ENCODE data around the gene DDX21.
"Not testable (repeated sequence)": the region's sequence is repeated elsewhere in the genome, so short reads cannot be mapped to it uniquely, and the experiment has no call there.

DDX21 gene
- total RNA-seq: 215 to 2,004 (median 673) reads per million in 9 experiments

DNA sequence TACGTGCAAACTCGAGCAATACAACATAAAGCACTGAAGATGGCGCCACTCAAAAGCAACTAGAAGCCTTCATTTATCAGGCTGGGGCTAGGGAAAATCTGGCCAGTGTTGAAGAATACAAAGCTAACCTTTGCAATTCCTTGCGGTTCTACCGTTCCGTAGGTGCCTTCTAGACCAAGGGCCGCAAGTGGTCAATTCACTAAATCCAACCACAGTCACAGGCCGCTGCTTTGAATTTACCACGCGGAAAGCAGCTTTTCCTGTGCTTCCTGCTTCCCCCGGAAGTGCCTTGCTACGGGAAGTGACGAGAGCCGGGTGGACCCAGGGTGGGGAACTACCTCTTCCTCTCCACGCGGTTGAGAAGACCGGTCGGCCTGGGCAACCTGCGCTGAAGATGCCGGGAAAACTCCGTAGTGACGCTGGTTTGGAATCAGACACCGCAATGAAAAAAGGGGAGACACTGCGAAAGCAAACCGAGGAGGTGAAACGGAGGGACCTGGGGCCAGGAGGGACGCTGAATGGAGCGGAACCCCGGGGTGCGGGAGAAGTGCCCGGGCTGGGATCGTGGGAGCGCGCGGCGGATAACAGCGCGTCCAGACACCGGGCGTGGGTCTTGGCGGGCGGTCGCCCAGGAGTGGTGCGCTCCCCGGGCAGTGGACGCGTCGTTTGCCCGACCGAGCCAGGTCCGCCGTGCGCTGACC is at the start of gene DDX21:
TSS of gene DDX21 (plus strand) at position 339 of the 701 bp plus-strand sequence. CDS start at position 395, 56 bp downstream.
- peaks cover 23 to 32% of the 10 kb centered on the region in 2 donors for H3K4me1 Mint-ChIP-seq (ENCODE audit: low read depth in 2 of 2)
- ATAC-seq (replicated peaks) (peak; percentile 83), DNase-seq (peak; percentile 79 to 85 (median 80))
- H3K4me3 Mint-ChIP-seq: peak within 1 kb of the TSS; percentile 95 to 100
- peak within 1 kb of the TSS; percentile 98 to 100 for H3K27ac Mint-ChIP-seq
- no peaks in the 10 kb centered on the region for H3K9me3 Mint-ChIP-seq
- H3K27me3 Mint-ChIP-seq: no peaks in the 10 kb centered on the region
- peaks cover 48% of the 10 kb centered on the region for H3K36me3 Mint-ChIP-seq (ENCODE audit: insufficient read depth)

DNA sequence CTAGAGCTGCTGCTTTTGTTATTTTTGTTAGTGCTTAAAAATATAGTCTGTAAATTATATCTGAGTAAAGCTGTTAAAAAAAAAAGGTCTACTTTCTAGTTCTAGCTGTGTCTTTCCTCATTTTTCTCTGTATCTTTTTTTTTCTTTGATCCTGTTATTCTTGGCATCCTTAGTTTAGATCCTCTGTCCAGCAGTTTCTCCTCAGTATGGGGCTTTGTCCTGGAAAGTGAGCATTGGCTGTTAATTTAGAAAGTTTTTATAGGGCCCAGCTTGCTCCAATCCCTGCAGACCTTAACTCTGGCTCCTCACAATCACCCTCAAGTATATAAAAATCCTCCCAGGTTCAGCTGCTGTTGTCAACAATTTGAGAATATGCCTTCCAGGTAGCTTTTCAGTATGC is 31.4 kb upstream of the DDX21 start:
- Mint-ChIP-seq H3K4me3 (no peak overlapping the region), H3K9me3 (no peaks in the 10 kb centered on the region), H3K4me1 (ENCODE audit: low read depth in 2 of 2) (peaks cover 3 to 16% of the 10 kb centered on the region in 2 donors), H3K27me3 (no peaks in the 10 kb centered on the region), H3K27ac (peak overlapping the region in 1 of 2 donors; percentile 38), H3K36me3 (ENCODE audit: insufficient read depth) (peaks cover 53% of the 10 kb centered on the region)
- DNase-seq (no peak), ATAC-seq (replicated peaks) (no peak)

DNA sequence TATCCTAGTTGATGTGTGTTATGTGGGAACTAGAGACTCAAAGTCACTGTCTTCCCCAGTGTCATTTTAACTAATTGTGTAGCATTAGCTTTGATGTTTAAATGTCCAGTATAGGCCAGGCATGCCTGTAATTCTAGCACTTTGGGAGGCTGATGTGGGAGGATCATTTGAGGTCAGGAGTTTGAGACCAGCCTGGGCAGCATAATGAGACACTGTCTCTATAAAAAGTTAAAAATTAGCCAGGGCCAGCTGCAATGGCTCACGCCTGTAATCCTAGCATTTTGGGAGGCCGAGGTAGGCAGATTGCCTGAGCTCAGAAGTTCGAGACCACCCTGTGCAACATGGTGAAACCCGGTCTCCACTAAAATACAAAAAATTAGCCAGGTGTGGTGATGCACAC is 30.5 kb upstream of the DDX21 start:
- H3K4me3 Mint-ChIP-seq: no peak overlapping the region

DNA sequence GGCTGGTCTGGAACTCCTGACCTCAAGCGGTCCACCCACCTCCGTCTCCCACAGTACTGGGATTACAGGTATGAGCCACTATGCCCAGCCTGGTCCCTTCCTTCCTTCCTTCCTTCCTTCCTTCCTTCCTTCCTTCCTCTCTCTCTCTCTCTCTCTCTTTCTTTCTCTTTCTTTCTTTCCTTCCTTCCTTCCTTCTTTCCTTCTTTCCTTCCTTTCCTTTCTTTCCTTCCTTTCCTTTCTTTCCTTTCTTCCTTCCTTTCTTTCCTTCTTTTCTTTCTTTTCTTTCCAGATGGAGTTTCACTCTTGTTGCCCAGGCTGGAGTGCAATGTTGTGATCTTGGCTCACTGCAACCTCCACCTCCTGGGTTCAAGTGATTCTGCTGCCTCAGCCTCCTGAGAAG is 26.8 kb upstream of the DDX21 start:
- H3K27me3 Mint-ChIP-seq; H3K9me3 Mint-ChIP-seq; H3K4me3 Mint-ChIP-seq; ATAC-seq (replicated peaks); H3K27ac Mint-ChIP-seq; DNase-seq: not testable (repeated sequence)
- peaks cover 58% of the 10 kb centered on the region for H3K36me3 Mint-ChIP-seq (ENCODE audit: insufficient read depth)
- peaks cover 5 to 27% of the 10 kb centered on the region in 2 donors for H3K4me1 Mint-ChIP-seq (ENCODE audit: low read depth in 2 of 2)

More for the DNA sequence above, 30.5 kb upstream of the DDX21 start:
- Mint-ChIP-seq H3K9me3 (no peaks in the 10 kb centered on the region), H3K4me1 (ENCODE audit: low read depth in 2 of 2) (peaks cover 3 to 19% of the 10 kb centered on the region in 2 donors), H3K36me3 (ENCODE audit: insufficient read depth) (peaks cover 50% of the 10 kb centered on the region), H3K27me3 (no peaks in the 10 kb centered on the region), H3K27ac (peak overlapping the region in 1 of 2 donors; percentile 52)
- ATAC-seq (replicated peaks) (no peak), DNase-seq (no peak)

DNA sequence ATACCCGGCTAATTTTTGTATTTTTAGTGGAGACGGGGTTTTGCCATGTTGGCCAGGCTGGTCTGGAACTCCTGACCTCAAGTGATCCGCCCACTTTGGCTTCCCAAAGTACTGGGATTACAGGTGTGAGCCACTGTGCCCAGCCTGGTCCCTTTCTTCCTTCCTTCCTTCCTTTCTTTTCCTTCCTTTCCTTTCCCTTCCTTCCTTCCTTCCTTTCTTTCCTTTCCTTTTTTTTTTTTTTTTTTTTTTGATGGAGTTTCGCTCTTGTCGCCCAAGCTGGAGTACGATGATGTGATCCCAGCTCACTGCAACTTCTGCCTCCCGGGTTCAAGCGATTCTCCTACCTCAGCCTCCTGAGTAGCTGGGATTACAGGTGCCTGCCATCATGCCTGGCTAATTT is 26.1 kb upstream of the DDX21 start:
- peaks cover 5 to 20% of the 10 kb centered on the region in 2 donors for H3K4me1 Mint-ChIP-seq (ENCODE audit: low read depth in 2 of 2)
- not testable (repeated sequence) for H3K9me3 Mint-ChIP-seq; ATAC-seq (replicated peaks); DNase-seq; H3K27me3 Mint-ChIP-seq; H3K4me3 Mint-ChIP-seq
- peak overlapping the region in 1 of 2 donors; percentile 86 for H3K27ac Mint-ChIP-seq
- peaks cover 55% of the 10 kb centered on the region for H3K36me3 Mint-ChIP-seq (ENCODE audit: insufficient read depth)

DNA sequence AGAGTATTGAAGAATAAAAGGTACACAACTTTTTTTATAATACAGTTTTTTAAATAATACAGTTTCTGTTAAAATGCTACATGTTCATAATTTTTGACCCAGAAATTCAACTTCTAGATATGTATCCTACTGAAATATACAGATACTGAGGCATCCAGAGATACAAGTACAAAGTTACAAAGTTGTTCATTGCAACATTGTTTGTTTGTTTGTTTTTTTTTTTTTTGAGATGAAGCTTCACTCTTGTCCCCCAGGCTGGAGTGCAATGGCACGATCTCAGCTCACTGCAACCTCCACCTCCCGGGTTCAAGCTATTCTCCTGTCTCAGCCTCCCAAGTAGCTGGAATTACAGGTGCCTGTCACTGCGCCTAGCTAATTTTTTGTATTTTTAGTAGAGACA is 23.1 kb upstream of the DDX21 start:
- peaks cover 73% of the 10 kb centered on the region for H3K36me3 Mint-ChIP-seq (ENCODE audit: insufficient read depth)

DNA sequence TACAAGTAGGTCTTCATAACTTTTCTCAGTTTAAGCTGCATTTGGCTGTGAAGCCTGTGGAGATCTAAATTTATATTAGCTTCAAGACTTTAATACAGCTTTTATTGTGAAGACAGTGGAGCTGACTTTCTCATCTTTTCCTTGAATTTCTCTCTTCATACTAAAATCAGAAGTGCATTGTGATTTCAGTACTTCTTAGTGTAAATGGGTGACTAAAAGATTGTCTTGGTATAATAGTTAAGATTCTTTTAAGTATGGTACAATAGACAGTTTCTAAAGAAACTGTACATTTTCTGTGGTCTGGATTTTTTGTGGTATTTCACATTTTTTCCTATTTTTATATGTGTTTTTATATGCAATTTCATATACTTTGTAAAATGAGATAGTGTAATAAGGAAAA is 21.0 kb upstream of the DDX21 start:
- Mint-ChIP-seq H3K9me3 (no peaks in the 10 kb centered on the region), H3K27ac (no peak overlapping the region), H3K36me3 (ENCODE audit: insufficient read depth) (peaks cover 78% of the 10 kb centered on the region), H3K4me1 (ENCODE audit: low read depth in 2 of 2) (peaks cover 6 to 16% of the 10 kb centered on the region in 2 donors), H3K4me3 (no peak overlapping the region), H3K27me3 (no peaks in the 10 kb centered on the region)
- ATAC-seq (replicated peaks): no peak
- no peak for DNase-seq

More for the DNA sequence above, 23.1 kb upstream of the DDX21 start:
- H3K9me3 Mint-ChIP-seq; H3K27me3 Mint-ChIP-seq; H3K4me3 Mint-ChIP-seq; ATAC-seq (replicated peaks); H3K27ac Mint-ChIP-seq; DNase-seq: not testable (repeated sequence)
- peaks cover 4 to 25% of the 10 kb centered on the region in 2 donors for H3K4me1 Mint-ChIP-seq (ENCODE audit: low read depth in 2 of 2)

DNA sequence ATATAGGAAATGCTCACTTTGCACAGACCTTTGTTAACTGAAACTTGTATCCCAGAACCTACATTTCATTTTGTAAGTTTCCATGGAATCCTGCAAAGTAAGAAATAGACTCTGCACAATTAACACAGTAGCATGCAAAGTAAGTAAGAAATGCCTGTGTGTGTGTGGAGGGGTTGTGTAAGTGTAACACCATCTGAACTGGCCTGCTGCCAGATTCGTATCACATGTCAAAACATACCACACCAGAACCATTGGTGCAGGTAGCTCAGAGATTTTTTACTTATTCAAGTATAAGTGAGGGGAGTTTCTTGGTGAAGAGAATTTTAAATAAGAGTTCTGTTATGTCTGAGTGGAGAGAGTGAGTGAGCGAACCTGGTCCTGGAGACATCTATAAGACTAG is 17.9 kb upstream of the DDX21 start:
- no peak for ATAC-seq (replicated peaks)
- Mint-ChIP-seq H3K9me3 (no peaks in the 10 kb centered on the region), H3K4me1 (ENCODE audit: low read depth in 2 of 2) (peaks cover 2 to 5% of the 10 kb centered on the region in 2 donors), H3K4me3 (no peak overlapping the region), H3K36me3 (ENCODE audit: insufficient read depth) (peaks cover 81% of the 10 kb centered on the region), H3K27ac (peak overlapping the region; percentile 23 to 57), H3K27me3 (no peaks in the 10 kb centered on the region)
- DNase-seq: no peak

DNA sequence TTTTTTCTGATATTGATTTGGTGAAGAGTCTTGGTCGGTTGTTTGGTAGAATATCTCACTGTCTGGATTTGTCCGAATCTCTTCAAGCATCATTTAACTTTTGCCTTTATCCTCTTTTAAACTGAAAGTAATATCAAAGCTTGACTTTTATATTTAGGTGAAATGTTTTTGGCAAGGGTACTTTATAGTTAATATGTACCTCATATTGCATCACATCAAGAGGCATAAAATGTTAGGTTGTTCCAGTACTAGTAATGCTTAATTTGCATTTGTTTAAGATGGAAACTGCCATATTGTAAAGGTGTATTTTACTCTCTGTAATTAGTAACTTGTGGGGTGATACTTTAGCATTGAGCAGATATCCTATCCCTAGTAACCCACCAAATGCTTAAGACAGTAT is 17.1 kb upstream of the DDX21 start:
- DNase-seq (no peak), ATAC-seq (replicated peaks) (no peak)
- H3K36me3 Mint-ChIP-seq (ENCODE audit: insufficient read depth): peaks cover 81% of the 10 kb centered on the region
- no peaks in the 10 kb centered on the region for H3K27me3 Mint-ChIP-seq
- no peaks in the 10 kb centered on the region for H3K9me3 Mint-ChIP-seq
- H3K4me1 Mint-ChIP-seq (ENCODE audit: low read depth in 2 of 2): peaks cover 2 to 5% of the 10 kb centered on the region in 2 donors
- no peak overlapping the region for H3K4me3 Mint-ChIP-seq
- peak overlapping the region in 1 of 2 donors; percentile 23 for H3K27ac Mint-ChIP-seq

DNA sequence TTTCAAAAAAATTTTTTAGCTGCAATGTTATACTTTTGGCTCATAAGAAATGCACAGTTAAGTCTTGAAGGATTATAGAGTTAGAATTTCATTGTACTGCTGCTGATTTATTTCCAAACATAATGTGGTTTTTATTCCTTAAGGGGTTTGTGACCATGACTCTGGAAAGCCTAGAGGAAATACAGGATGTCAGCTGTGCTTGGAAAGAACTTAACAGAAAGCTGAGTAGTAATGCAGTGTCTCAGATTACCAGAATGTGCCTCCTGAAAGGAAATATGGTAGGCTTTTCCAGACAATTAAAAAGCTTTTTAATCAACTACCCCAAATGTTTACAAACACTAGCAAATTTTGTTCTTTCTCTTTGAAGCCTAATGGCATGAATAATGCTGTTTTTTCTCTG is 15.1 kb upstream of the DDX21 start:
- DNase-seq; H3K27ac Mint-ChIP-seq; H3K4me1 Mint-ChIP-seq (ENCODE audit: low read depth in 2 of 2); ATAC-seq (replicated peaks); H3K4me3 Mint-ChIP-seq; H3K27me3 Mint-ChIP-seq; H3K9me3 Mint-ChIP-seq: not testable (repeated sequence)
- peaks cover 83% of the 10 kb centered on the region for H3K36me3 Mint-ChIP-seq (ENCODE audit: insufficient read depth)

DNA sequence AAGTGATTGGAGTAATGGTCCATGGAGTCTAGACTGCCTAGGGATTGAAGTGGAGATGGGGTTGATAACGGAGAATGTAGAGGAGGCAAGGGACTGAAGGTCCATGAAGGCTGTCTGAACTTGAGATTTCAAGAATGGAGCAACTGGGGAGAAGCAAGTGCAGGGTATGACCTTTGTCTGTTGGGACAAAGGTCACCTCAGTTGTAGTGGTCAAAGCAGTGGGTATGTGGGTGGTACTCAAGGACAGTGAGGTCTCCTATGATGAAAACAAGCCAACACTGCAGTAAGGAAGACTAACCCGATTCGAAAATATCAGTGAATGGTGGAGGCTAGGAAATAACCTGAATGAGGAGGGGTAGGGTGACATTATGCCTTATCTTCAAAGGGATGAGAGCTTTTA is 5.4 kb upstream of the DDX21 start:
- ATAC-seq (replicated peaks) (no peak), DNase-seq (no peak)
- H3K4me1 Mint-ChIP-seq (ENCODE audit: low read depth in 2 of 2): peaks cover 2 to 4% of the 10 kb centered on the region in 2 donors
- H3K27me3 Mint-ChIP-seq: no peaks in the 10 kb centered on the region
- no peak overlapping the region for H3K27ac Mint-ChIP-seq
- H3K4me3 Mint-ChIP-seq: no peak overlapping the region
- H3K9me3 Mint-ChIP-seq: no peaks in the 10 kb centered on the region
- H3K36me3 Mint-ChIP-seq (ENCODE audit: insufficient read depth): peaks cover 22% of the 10 kb centered on the region

DNA sequence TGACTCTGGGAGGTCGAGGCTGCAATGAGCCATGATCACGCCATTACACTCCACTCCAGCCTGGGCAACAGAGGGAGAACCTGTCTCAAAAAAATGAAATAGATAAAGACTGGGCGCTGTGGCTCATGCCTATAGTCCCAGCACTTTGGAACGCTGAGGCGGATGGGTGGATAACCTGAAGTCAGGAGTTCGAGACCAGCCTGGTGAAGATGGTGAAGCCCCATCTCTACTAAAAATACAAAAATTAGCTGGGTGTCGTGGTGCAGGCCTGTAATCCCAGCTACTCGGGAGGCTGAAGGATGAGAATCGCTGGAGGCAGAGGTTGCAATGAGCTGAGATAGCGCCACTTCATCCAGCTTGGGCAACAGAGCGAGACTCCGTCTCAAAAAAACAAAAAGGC is 1.1 kb upstream of the DDX21 start:
- no peak for ATAC-seq (replicated peaks)
- H3K36me3 Mint-ChIP-seq (ENCODE audit: insufficient read depth): peaks cover 38% of the 10 kb centered on the region
- H3K4me3 Mint-ChIP-seq: peak overlapping the region; percentile 95 to 100
- H3K4me1 Mint-ChIP-seq (ENCODE audit: low read depth in 2 of 2): peaks cover 21 to 29% of the 10 kb centered on the region in 2 donors
- H3K27me3 Mint-ChIP-seq: no peaks in the 10 kb centered on the region
- H3K9me3 Mint-ChIP-seq: no peaks in the 10 kb centered on the region
- peak overlapping the region; percentile 98 to 100 for H3K27ac Mint-ChIP-seq
- no peak for DNase-seq

DNA sequence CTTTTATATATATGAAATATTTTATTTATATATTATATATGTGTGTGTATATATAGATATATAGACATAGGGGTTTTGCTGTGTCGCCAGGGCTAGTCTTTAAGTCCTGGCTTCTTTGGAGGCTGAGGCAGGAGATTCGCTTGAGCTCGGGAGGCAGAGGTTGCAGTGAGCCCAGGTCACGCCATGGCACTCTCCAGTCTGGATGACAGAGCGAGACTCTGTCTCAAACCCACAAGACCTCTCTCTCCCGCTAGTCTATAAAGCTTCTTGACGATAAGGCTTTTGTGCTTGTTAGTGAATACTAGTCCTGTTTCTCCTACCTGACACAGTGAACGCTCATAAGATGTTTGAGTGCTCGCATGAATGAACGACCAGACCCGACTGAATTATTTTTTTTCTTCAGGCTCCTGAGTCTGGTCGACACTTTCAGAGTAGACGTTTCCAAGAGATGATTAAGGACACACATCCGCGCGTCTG is 577 bp upstream of the DDX21 start:
- Mint-ChIP-seq H3K9me3 (no peaks in the 10 kb centered on the region), H3K27me3 (no peaks in the 10 kb centered on the region), H3K4me1 (ENCODE audit: low read depth in 2 of 2) (peaks cover 23 to 32% of the 10 kb centered on the region in 2 donors), H3K4me3 (peak overlapping the region; percentile 95 to 100), H3K36me3 (ENCODE audit: insufficient read depth) (peaks cover 42% of the 10 kb centered on the region), H3K27ac (peak overlapping the region; percentile 98 to 100)
- DNase-seq (no peak), ATAC-seq (replicated peaks) (peak; percentile 12)

DNA sequence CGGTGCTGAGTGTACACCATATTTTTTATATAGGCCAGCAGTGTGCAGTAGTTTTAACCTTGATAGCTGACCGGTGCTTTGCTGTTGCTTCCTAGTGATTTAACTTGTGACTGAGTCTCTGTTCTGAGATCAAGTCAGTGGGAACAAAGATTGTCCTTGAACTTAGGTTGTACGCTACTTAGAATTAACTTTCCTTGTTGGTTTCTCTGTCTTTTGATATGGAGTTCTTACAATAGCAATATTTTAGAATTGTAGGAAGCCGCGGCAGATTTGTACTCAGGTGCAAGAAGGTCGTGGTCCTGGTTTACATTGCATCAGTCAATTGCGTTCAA is 1.3 kb downstream of the DDX21 start:
- DNase-seq: no peak
- Mint-ChIP-seq H3K4me3 (peak overlapping the region; percentile 95 to 100), H3K27me3 (no peaks in the 10 kb centered on the region), H3K36me3 (ENCODE audit: insufficient read depth) (peaks cover 61% of the 10 kb centered on the region), H3K9me3 (no peaks in the 10 kb centered on the region), H3K4me1 (ENCODE audit: low read depth in 2 of 2) (peaks cover 25 to 39% of the 10 kb centered on the region in 2 donors), H3K27ac (peak overlapping the region; percentile 98 to 100)
- ATAC-seq (replicated peaks): no peak
